Sigmoid colon (tissue), 7 donors: ENCODE data around the gene FAM9C. TPM values are rescaled to one million over a fixed set of nuclear protein-coding genes. Genes with fewer than 3 reads are reported as not detected.

Source experiments
- DNase-seq: peaks from one replicate; pipeline ENCODE4 v3.0.0-alpha.2; 2019
- H3K27ac ChIP-seq, 4 donors: fragments of 200-600 bp; sonication (generic); one replicate each; pipeline ENCODE4 v1.5.1; 2016 to 2019; ENCODE audit warnings: mild to moderate bottlenecking in 1 of 4
- H3K27me3 ChIP-seq, 3 donors: fragments of 200-600 bp; sonication (generic); one replicate each; pipeline ENCODE4 v1.5.1; 2019; ENCODE audit warnings: mild to moderate bottlenecking in 1 of 3
- H3K36me3 ChIP-seq, 4 donors: fragments of 200-600 bp; sonication (generic); one replicate each; pipeline ENCODE4 v1.5.1; 2016 to 2019
- H3K4me1 ChIP-seq, 4 donors: fragments of 200-600 bp; sonication (generic); one replicate each; pipeline ENCODE4 v1.5.1; 2017 to 2019
- H3K4me3 ChIP-seq, 4 donors: fragments of 200-600 bp; sonication (generic); one replicate each; pipeline ENCODE4 v1.5.1; 2017 to 2019; ENCODE audit warnings: mild to moderate bottlenecking in 2 of 4, moderate library complexity in 1 of 4
- H3K9me3 ChIP-seq, 4 donors: fragments of 200-600 bp in 3 of 4; sonication (generic) in 3 of 4; one replicate each; pipeline versions ENCODE4 v1.5.1 to v1.6.1; 2013 to 2019
- CTCF ChIP-seq, 4 experiments: fragments of 450-650 bp in 3 of 4; fragments of 200-600 bp in 1 of 4; IDR thresholded peaks; one replicate each; pipeline ENCODE4 v1.5.1; 2016 to 2019; ENCODE audit warnings: antibody characterized with exemption in 4 of 4, mild to moderate bottlenecking in 3 of 4, moderate library complexity in 2 of 4
- EP300 ChIP-seq, 4 donors: sonication (generic); formaldehyde crosslinking; IDR thresholded peaks; one replicate each; pipeline ENCODE4 v1.6.1; 2017; ENCODE audit warnings: antibody characterized with exemption in 4 of 4
- POLR2A ChIP-seq, 2 donors: fragments of 450-650 bp; IDR thresholded peaks; one replicate each; pipeline ENCODE4 v1.6.1; 2016; ENCODE audit warnings: antibody characterized with exemption in 2 of 2, mild to moderate bottlenecking in 2 of 2, moderate library complexity in 2 of 2
- POLR2AphosphoS5 ChIP-seq, 4 donors: sonication (generic); formaldehyde crosslinking; IDR thresholded peaks; one replicate each; pipeline ENCODE4 v1.6.1; 2017; ENCODE audit warnings: antibody characterized with exemption in 4 of 4
- WGBS, 2 donors: extraction: QIAGEN DNeasy Blood & Tissue Kit; methylation state at CpG; one replicate each; pipeline ENCODE4 v1.1.7; 2013; 5-methylcytosine and 5-hydroxymethylcytosine counted together
- intact Hi-C: fragments of 100-400 bp; cut with DNase I; formaldehyde crosslinking; loops from one replicate; pipeline ENCODE4 v1.15.1; 2023
- polyA plus RNA-seq, 3 donors: library from polyadenylated mRNA; stranded (reverse); fragments of 200-250 nt; gene quantifications; one replicate each; pipeline ENCODE4 v1.2.3, GENCODE V29; 2013
- total RNA-seq, 4 donors: library from RNA; depleted of rRNA; stranded (reverse); fragments of >200 nt; gene quantifications; one replicate each; pipeline ENCODE4 v1.1.0, GENCODE V29; 2016
- donor health status: healthy with polysubstance abuse.
- donor health status: Bipolar disorder and iron deficiency.
- donor health status: healthy.

The FAM9C gene
- total and polyA plus RNA-seq, 7 donors: 0.17 TPM; not detected in 6

GRCh38 chrX:13043938-13044337 lies 482 bp downstream of the FAM9C start:
- no peak for TF ChIP-seq CTCF (IDR thresholded peaks at IDR 0.05)
- TF ChIP-seq EP300 (IDR thresholded peaks at IDR 0.05): no peak
- no peak for TF ChIP-seq POLR2AphosphoS5 (IDR thresholded peaks at IDR 0.05)
- no peak for TF ChIP-seq POLR2A (IDR thresholded peaks at IDR 0.05)
- no peak for DNase-seq

GRCh38 chrX:13043138-13043537 lies 1.3 kb downstream of the FAM9C start:
- 85 to 87% methylated on average over 10 of the region's 10 CpGs for WGBS, 2 donors
- H3K36me3 ChIP-seq: no peaks in the 10 kb centered on the region
- no peaks in the 10 kb centered on the region for H3K4me1 ChIP-seq

More at GRCh38 chrX:13043938-13044337, 482 bp downstream of the FAM9C start:
- Histone ChIP-seq H3K27me3 (no peaks in the 10 kb centered on the region), H3K9me3 (no peaks in the 10 kb centered on the region), H3K4me1 (no peaks in the 10 kb centered on the region), H3K4me3 (no peak overlapping the region), H3K27ac (no peak overlapping the region), H3K36me3 (no peaks in the 10 kb centered on the region)
- WGBS, 2 donors: 93 to 97% methylated on average over 25 of the region's 25 CpGs
- intact Hi-C loops: no loop called here

GRCh38 chrX:13036896-13037295 lies 7.5 kb downstream of the FAM9C start:
- H3K27ac ChIP-seq: no peak overlapping the region
- no peaks in the 10 kb centered on the region for H3K27me3 ChIP-seq
- no peaks in the 10 kb centered on the region for H3K36me3 ChIP-seq
- H3K4me1 ChIP-seq: no peaks in the 10 kb centered on the region
- no peak overlapping the region for H3K4me3 ChIP-seq
- H3K9me3 ChIP-seq: no peaks in the 10 kb centered on the region
- TF ChIP-seq POLR2AphosphoS5 (IDR thresholded peaks at IDR 0.05): no peak
- no peak for TF ChIP-seq CTCF (IDR thresholded peaks at IDR 0.05)
- TF ChIP-seq POLR2A (IDR thresholded peaks at IDR 0.05): no peak
- no peak for TF ChIP-seq EP300 (IDR thresholded peaks at IDR 0.05)
- DNase-seq: no peak
- WGBS, 2 donors: 92 to 96% methylated on average over 3 of the region's 3 CpGs
- intact Hi-C loops: no loop called here

More at GRCh38 chrX:13043138-13043537, 1.3 kb downstream of the FAM9C start:
- no peaks in the 10 kb centered on the region for H3K9me3 ChIP-seq
- H3K27me3 ChIP-seq: no peaks in the 10 kb centered on the region
- no peak for DNase-seq
- H3K4me3 ChIP-seq: no peak overlapping the region
- TF ChIP-seq POLR2AphosphoS5 (IDR thresholded peaks at IDR 0.05) (no peak), POLR2A (IDR thresholded peaks at IDR 0.05) (no peak), EP300 (IDR thresholded peaks at IDR 0.05) (no peak), CTCF (IDR thresholded peaks at IDR 0.05) (no peak)
- intact Hi-C loops: no loop called here
- no peak overlapping the region for H3K27ac ChIP-seq

- H3K4me1 ChIP-seq: peaks cover 0 to 16% (median 11%) of the 10 kb centered on the region in 4 donors
- H3K27me3 ChIP-seq: no peaks in the 10 kb centered on the region
- no peaks in the 10 kb centered on the region for H3K9me3 ChIP-seq
- H3K27ac ChIP-seq: no peak overlapping the region
- DNase-seq: no peak
- no peaks in the 10 kb centered on the region for H3K36me3 ChIP-seq
- no peak for TF ChIP-seq EP300 (IDR thresholded peaks at IDR 0.05)
- TF ChIP-seq POLR2AphosphoS5 (IDR thresholded peaks at IDR 0.05): no peak
- no peak for TF ChIP-seq POLR2A (IDR thresholded peaks at IDR 0.05)
- TF ChIP-seq CTCF (IDR thresholded peaks at IDR 0.05): no peak
- H3K4me3 ChIP-seq: no peak overlapping the region
- 26 to 71% methylated on average over 2 of the region's 2 CpGs for WGBS, 2 donors
- intact Hi-C loops: no loop called here
Observed at GRCh38 chrX:13033193-13033592, 11.2 kb downstream of the FAM9C start.
